H9 (cell line): ENCODE measurements around the gene RORB. TPM values are rescaled to one million over a fixed set of nuclear protein-coding genes. Genes with fewer than 3 reads are reported as not detected.

Source experiments
- DNase-seq: peaks from one replicate; pipeline ENCODE4 v3.0.0-alpha.2; 2017
- H2AFZ ChIP-seq: one replicate; pipeline ENCODE4 v1.6.1; 2013; ENCODE audit warnings: mild to moderate bottlenecking, low read length, control low read depth, moderate library complexity
- H2AK5ac ChIP-seq: 2 replicates; pipeline ENCODE4 v1.6.1; 2013; ENCODE audit warnings: low read length, control low read depth, mixed read lengths; ENCODE audit not compliant: insufficient read length
- H2BK120ac ChIP-seq: one replicate; pipeline ENCODE4 v1.6.1; 2013; ENCODE audit warnings: low read depth, mild to moderate bottlenecking, low read length, control low read depth, inconsistent platforms; ENCODE audit not compliant: poor library complexity, severe bottlenecking
- H2BK12ac ChIP-seq: 2 replicates; pipeline ENCODE4 v1.6.1; 2013; ENCODE audit warnings: low read length, control low read depth, mixed read lengths, low read depth; ENCODE audit not compliant: insufficient read length
- H2BK15ac ChIP-seq: 2 replicates; pipeline ENCODE4 v1.6.1; 2013; ENCODE audit warnings: low read depth, low read length, control low read depth
- H2BK20ac ChIP-seq: one replicate; pipeline ENCODE4 v1.6.1; 2013; ENCODE audit warnings: low read depth, mild to moderate bottlenecking, low read length, control low read depth, inconsistent platforms; ENCODE audit not compliant: poor library complexity, severe bottlenecking
- H2BK5ac ChIP-seq: 2 replicates; pipeline ENCODE4 v1.6.1; 2013; ENCODE audit warnings: low read length, control low read depth, mixed read lengths; ENCODE audit not compliant: insufficient read length
- H3K14ac ChIP-seq: 2 replicates; pipeline ENCODE4 v1.6.1; 2013; ENCODE audit warnings: low read length, control low read depth; ENCODE audit not compliant: insufficient read depth
- H3K18ac ChIP-seq: 2 replicates; pipeline ENCODE4 v1.6.1; 2013; ENCODE audit warnings: low read depth, mild to moderate bottlenecking, mixed read lengths, low read length, control low read depth; ENCODE audit not compliant: insufficient read length
- H3K23ac ChIP-seq: 2 replicates; pipeline ENCODE4 v1.6.1; 2013; ENCODE audit warnings: low read length, control low read depth, mixed read lengths, low read depth; ENCODE audit not compliant: insufficient read length
- H3K23me2 ChIP-seq: 2 replicates; pipeline ENCODE4 v1.6.1; 2013; ENCODE audit warnings: low read depth, mild to moderate bottlenecking, mixed read lengths, low read length, control low read depth; ENCODE audit not compliant: insufficient read length, poor library complexity, severe bottlenecking
- H3K27ac ChIP-seq: 2 replicates; pipeline ENCODE4 v1.5.1; 2013; ENCODE audit warnings: low read length, control low read depth, mixed read lengths, low read depth; ENCODE audit not compliant: insufficient read length
- H3K27me3 ChIP-seq: 2 replicates; pipeline ENCODE4 v1.6.1; 2013; ENCODE audit warnings: low read length, control low read depth, inconsistent platforms; ENCODE audit not compliant: insufficient read depth
- H3K4ac ChIP-seq: 2 replicates; pipeline ENCODE4 v1.6.1; 2013; ENCODE audit warnings: low read depth, mild to moderate bottlenecking, control low read depth, inconsistent platforms, low read length, moderate library complexity
- H3K4me1 ChIP-seq: 2 replicates; pipeline ENCODE4 v1.6.1; 2013; ENCODE audit warnings: low read length, control low read depth, inconsistent platforms; ENCODE audit not compliant: insufficient read depth
- H3K4me2 ChIP-seq: 2 replicates; pipeline ENCODE4 v1.6.1; 2013; ENCODE audit warnings: low read length, control low read depth, mixed read lengths; ENCODE audit not compliant: insufficient read length, insufficient read depth
- H3K56ac ChIP-seq: 2 replicates; pipeline ENCODE4 v1.6.1; 2013; ENCODE audit warnings: low read depth, mild to moderate bottlenecking, mixed read lengths, low read length, control low read depth; ENCODE audit not compliant: insufficient read length
- H3K79me1 ChIP-seq: 2 replicates; pipeline ENCODE4 v1.6.1; 2013; ENCODE audit warnings: low read depth, mild to moderate bottlenecking, moderate library complexity, low read length, control low read depth, inconsistent platforms; ENCODE audit not compliant: insufficient read depth, poor library complexity, severe bottlenecking
- H3K79me2 ChIP-seq: 2 replicates; pipeline ENCODE4 v1.6.1; 2013; ENCODE audit warnings: low read length, control low read depth, inconsistent platforms; ENCODE audit not compliant: insufficient read depth
- H3K9ac ChIP-seq: 2 replicates; pipeline ENCODE4 v1.6.1; 2013; ENCODE audit warnings: low read length, control low read depth, mixed read lengths; ENCODE audit not compliant: insufficient read length; ENCODE audit errors: extremely low read depth
- H3K9me3 ChIP-seq: one replicate; pipeline ENCODE4 v1.6.1; 2013; ENCODE audit warnings: low read depth, low read length, inconsistent platforms; ENCODE audit not compliant: control insufficient read depth
- H3T11ph ChIP-seq: one replicate; pipeline ENCODE4 v1.6.1; 2013; ENCODE audit warnings: mild to moderate bottlenecking, low read length, control low read depth, inconsistent platforms
- H4K20me1 ChIP-seq: one replicate; pipeline ENCODE4 v1.6.1; 2013; ENCODE audit not compliant: control insufficient read depth, insufficient read length, insufficient read depth
- H4K5ac ChIP-seq: 2 replicates; pipeline ENCODE4 v1.6.1; 2013; ENCODE audit warnings: low read depth, mild to moderate bottlenecking, mixed read lengths, low read length, control low read depth; ENCODE audit not compliant: insufficient read length
- H4K8ac ChIP-seq: replicated peaks from 2 replicates; pipeline ENCODE4 v1.6.1; 2013; ENCODE audit warnings: low read length, control low read depth, mixed read lengths, low read depth; ENCODE audit not compliant: insufficient read length
- H4K91ac ChIP-seq: 2 replicates; pipeline ENCODE4 v1.6.1; 2013; ENCODE audit warnings: low read depth, mild to moderate bottlenecking, moderate library complexity, mixed read lengths, low read length, control low read depth; ENCODE audit not compliant: insufficient read length
- H3K27ac Mint-ChIP-seq, 3 experiments: 2 replicates in 2 of 3; 3 replicates in 1 of 3; pipeline ENCODE4 v1.8.0; 2020 to 2021; ENCODE audit warnings: mixed read lengths in 3 of 3, mild to moderate bottlenecking in 1 of 3, moderate library complexity in 1 of 3
- H3K27me3 Mint-ChIP-seq: 2 replicates; pipeline ENCODE4 v1.8.0; 2021; ENCODE audit warnings: low read depth, mild to moderate bottlenecking, moderate library complexity, mixed read lengths
- H3K36me3 Mint-ChIP-seq, 3 experiments: 2 replicates in 2 of 3; 3 replicates in 1 of 3; pipeline ENCODE4 v1.8.0; 2020 to 2021; ENCODE audit warnings: low read depth in 3 of 3, mixed read lengths in 3 of 3; ENCODE audit not compliant: insufficient read depth in 1 of 3
- H3K4me1 Mint-ChIP-seq, 2 experiments: 2 replicates each; pipeline ENCODE4 v1.8.0; 2020; ENCODE audit warnings: mixed read lengths in 2 of 2
- H3K4me3 Mint-ChIP-seq, 2 experiments: 2 replicates in 1 of 2; 3 replicates in 1 of 2; pipeline ENCODE4 v1.8.0; 2020 to 2021; ENCODE audit warnings: mild to moderate bottlenecking in 2 of 2, mixed read lengths in 2 of 2, moderate library complexity in 1 of 2
- H3K9me3 Mint-ChIP-seq, 2 experiments: 2 replicates in 1 of 2; 3 replicates in 1 of 2; pipeline ENCODE4 v1.8.0; 2020; ENCODE audit warnings: mild to moderate bottlenecking in 2 of 2, mixed read lengths in 2 of 2, moderate library complexity in 1 of 2
- WGBS: extraction: QIAGEN DNeasy Blood & Tissue Kit; methylation state at CpG from one replicate; pipeline ENCODE4 v1.1.7; 2013; ENCODE audit warnings: missing lambda C conversion rate, low lambda C conversion rate, mixed read lengths; ENCODE audit not compliant: insufficient read length; ENCODE audit errors: extremely low coverage; 5-methylcytosine and 5-hydroxymethylcytosine counted together
- total RNA-seq: library from RNA; stranded (reverse); gene quantifications from 2 replicates; pipeline ENCODE4 v1.2.1, GENCODE V29; 2021
- TF ChIP-seq, protein P1 (sequence below): fragments of 200-600 bp; sonication (generic); conservative IDR thresholded peaks from 3 replicates; pipeline ENCODE4 v1.8.0; 2021; ENCODE audit warnings: antibody characterized with exemption, mild to moderate bottlenecking

The RORB gene
- total RNA-seq, 1 experiment from 2014 or later: 0.31 TPM

DNA sequence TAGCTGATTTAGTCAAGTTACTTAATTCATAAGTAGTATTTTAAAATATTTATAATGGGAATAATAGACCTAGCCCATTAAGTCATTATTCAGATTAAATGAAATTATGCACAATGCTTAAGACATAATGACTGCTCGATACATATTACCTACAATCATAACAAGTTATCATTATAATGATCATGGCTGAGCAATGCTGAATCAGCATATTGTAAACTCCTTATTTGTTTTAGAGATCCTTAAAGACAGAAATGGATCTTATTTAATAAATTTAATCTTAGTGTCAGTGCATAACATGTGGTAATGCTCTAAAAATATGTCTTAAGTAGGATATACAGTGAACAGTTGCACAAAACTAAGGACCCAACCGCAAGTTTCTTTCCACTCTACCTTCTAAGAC lies 221.6 kb downstream of the RORB start:
- Mint-ChIP-seq H3K4me1 (peaks cover 0 to 8% of the 10 kb centered on the region in 2 experiments; a peak in 1 of 4 replicates), H3K27me3 (no peaks in the 10 kb centered on the region), H3K4me3 (no peak overlapping the region), H3K36me3 (no peaks in the 10 kb centered on the region), H3K9me3 (no peaks in the 10 kb centered on the region), H3K27ac (no peak overlapping the region)
- H3K18ac ChIP-seq: no peak overlapping the region
- H2BK120ac ChIP-seq: no peak overlapping the region
- no peak overlapping the region for H4K8ac ChIP-seq
- H2BK5ac ChIP-seq: no peak overlapping the region
- no peaks in the 10 kb centered on the region for H3K23me2 ChIP-seq
- H3K4me2 ChIP-seq: no peak overlapping the region
- no peak overlapping the region for H3K27ac ChIP-seq
- no peak overlapping the region for H2AFZ ChIP-seq
- H3K4me1 ChIP-seq: no peaks in the 10 kb centered on the region; the same call in 1 of the 2 replicates
- H3K56ac ChIP-seq: no peak overlapping the region
- H2BK12ac ChIP-seq: no peak overlapping the region
- H3K23ac ChIP-seq: no peak overlapping the region
- DNase-seq: no peak
- no peak overlapping the region for H4K91ac ChIP-seq
- H3K9ac ChIP-seq: no peak overlapping the region
- no peak overlapping the region for H3T11ph ChIP-seq
- H3K14ac ChIP-seq: no peak overlapping the region
- H3K79me1 ChIP-seq: no peaks in the 10 kb centered on the region
- no peaks in the 10 kb centered on the region for H4K20me1 ChIP-seq
- H2AK5ac ChIP-seq: no peak overlapping the region
- no peak overlapping the region for H2BK15ac ChIP-seq
- no peaks in the 10 kb centered on the region for H3K9me3 ChIP-seq
- no CpG with 5 or more reads among the region's 2 CpGs for WGBS
- H2BK20ac ChIP-seq: no peak overlapping the region
- no peak overlapping the region for H4K5ac ChIP-seq
- H3K79me2 ChIP-seq: no peaks in the 10 kb centered on the region
- no peaks in the 10 kb centered on the region for H3K27me3 ChIP-seq
- no peak overlapping the region for H3K4ac ChIP-seq
- TF ChIP-seq, protein P1, sequence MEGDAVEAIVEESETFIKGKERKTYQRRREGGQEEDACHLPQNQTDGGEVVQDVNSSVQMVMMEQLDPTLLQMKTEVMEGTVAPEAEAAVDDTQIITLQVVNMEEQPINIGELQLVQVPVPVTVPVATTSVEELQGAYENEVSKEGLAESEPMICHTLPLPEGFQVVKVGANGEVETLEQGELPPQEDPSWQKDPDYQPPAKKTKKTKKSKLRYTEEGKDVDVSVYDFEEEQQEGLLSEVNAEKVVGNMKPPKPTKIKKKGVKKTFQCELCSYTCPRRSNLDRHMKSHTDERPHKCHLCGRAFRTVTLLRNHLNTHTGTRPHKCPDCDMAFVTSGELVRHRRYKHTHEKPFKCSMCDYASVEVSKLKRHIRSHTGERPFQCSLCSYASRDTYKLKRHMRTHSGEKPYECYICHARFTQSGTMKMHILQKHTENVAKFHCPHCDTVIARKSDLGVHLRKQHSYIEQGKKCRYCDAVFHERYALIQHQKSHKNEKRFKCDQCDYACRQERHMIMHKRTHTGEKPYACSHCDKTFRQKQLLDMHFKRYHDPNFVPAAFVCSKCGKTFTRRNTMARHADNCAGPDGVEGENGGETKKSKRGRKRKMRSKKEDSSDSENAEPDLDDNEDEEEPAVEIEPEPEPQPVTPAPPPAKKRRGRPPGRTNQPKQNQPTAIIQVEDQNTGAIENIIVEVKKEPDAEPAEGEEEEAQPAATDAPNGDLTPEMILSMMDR: no peak
